ENCODE results near the gene AAMP. TPM values are rescaled to one million over a fixed set of nuclear protein-coding genes. Genes with fewer than 3 reads are reported as not detected.

Gene AAMP
- total RNA-seq, 2 experiments from 2014 or later = 68.7 to 97.0 TPM

- peak overlapping the region; percentile 75 for H3K4me2 ChIP-seq (ENCODE audit: low read length)
- ChIA-PET CTCF (ENCODE audit: unreplicated experiment) (interaction anchor here (0.5 to 2.5 kb wide), 8 partner anchors 13 to 115 kb away, joined by 3 to 9 read pairs (median 4); no protein-coding TSS in a partner anchor), POLR2A (interaction anchor here (0.6 to 3.8 kb wide), 13 partner anchors 11 to 371 kb away, joined by 3 to 35 read pairs (median 4); partner anchors contain the start of genes AAMP, CTDSP1 and PNKD)
- DNase-seq (ENCODE audit: low spot score) = peak; percentile 78
- H3K36me3 ChIP-seq (ENCODE audit: insufficient read depth, low read length) = peaks cover 18% of the 10 kb centered on the region; the same call in 1 of the 2 replicates
- H2AFZ ChIP-seq (ENCODE audit: low read length) = no peak overlapping the region
- H4K20me1 ChIP-seq (ENCODE audit: insufficient read depth, low read length) = no peaks in the 10 kb centered on the region
- no peaks in the 10 kb centered on the region for H3K9me3 ChIP-seq (ENCODE audit: low read length)
- no TSS peak for BruUV-seq (replicated peaks)
- intact Hi-C loops (cut with micrococcal nuclease; ENCODE audit: unreplicated experiment) = loop anchor here (1.0 kb wide), 1 partner anchor 15 kb away; no protein-coding TSS in a partner anchor
- H3K79me2 ChIP-seq (ENCODE audit: insufficient read depth, low read depth, low read length) = peaks cover 58% of the 10 kb centered on the region
- no peaks in the 10 kb centered on the region for H3K9me2 ChIP-seq (ENCODE audit: insufficient read depth, low read length)
- peak overlapping the region; percentile 59 for H3K4me3 ChIP-seq (ENCODE audit: low read depth, low read length, poor library complexity, severe bottlenecking)
- H3K27ac ChIP-seq (ENCODE audit: low read depth, low read length, poor library complexity, severe bottlenecking) = peak overlapping the region; percentile 59
- TF ChIP-seq EZH2phosphoT487 (IDR thresholded peaks at IDR 0.05; ENCODE audit: borderline replicate concordance, low read depth, low read length) = no peak
- TF ChIP-seq, protein P1, sequence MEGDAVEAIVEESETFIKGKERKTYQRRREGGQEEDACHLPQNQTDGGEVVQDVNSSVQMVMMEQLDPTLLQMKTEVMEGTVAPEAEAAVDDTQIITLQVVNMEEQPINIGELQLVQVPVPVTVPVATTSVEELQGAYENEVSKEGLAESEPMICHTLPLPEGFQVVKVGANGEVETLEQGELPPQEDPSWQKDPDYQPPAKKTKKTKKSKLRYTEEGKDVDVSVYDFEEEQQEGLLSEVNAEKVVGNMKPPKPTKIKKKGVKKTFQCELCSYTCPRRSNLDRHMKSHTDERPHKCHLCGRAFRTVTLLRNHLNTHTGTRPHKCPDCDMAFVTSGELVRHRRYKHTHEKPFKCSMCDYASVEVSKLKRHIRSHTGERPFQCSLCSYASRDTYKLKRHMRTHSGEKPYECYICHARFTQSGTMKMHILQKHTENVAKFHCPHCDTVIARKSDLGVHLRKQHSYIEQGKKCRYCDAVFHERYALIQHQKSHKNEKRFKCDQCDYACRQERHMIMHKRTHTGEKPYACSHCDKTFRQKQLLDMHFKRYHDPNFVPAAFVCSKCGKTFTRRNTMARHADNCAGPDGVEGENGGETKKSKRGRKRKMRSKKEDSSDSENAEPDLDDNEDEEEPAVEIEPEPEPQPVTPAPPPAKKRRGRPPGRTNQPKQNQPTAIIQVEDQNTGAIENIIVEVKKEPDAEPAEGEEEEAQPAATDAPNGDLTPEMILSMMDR (conservative IDR thresholded peaks at IDR 0.05; ENCODE audit: low read length) = no peak
- H3K4me1 ChIP-seq (ENCODE audit: insufficient read depth, low read length, poor library complexity, severe bottlenecking) = peaks cover 63% of the 10 kb centered on the region
Measured at GRCh38 chr2:218286570-218287459, 16.9 kb upstream of the AAMP start.

DNA sequence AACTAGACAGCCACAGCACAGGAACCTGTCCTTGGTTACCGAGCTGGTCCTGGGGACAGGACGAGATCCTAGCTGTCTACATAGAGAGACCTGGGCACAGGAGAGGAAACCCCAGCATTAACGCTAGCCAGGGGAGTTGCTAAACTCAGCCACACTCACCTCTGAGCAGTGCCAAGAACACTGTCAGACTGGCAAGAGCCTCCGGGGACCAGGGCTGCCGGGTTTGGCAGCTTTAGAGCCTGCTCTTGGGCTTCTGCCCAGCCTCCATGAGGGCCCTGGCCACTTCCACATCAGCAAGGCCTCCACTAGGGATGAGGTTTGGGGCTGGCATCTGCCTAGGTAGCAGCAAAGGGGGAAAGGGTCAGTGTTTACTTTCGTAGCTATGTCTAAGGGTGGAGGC, 15.7 kb upstream of the AAMP start:
- no peak for DNase-seq (ENCODE audit: low spot score)
- H3K4me1 ChIP-seq (ENCODE audit: insufficient read depth, low read length, poor library complexity, severe bottlenecking) = peaks cover 54% of the 10 kb centered on the region
- no peaks in the 10 kb centered on the region for H3K9me3 ChIP-seq (ENCODE audit: low read length)
- TF ChIP-seq, protein P1 (conservative IDR thresholded peaks at IDR 0.05; ENCODE audit: low read length) = no peak
- TF ChIP-seq EZH2phosphoT487 (IDR thresholded peaks at IDR 0.05; ENCODE audit: borderline replicate concordance, low read depth, low read length) = no peak
- peaks cover 57% of the 10 kb centered on the region for H3K79me2 ChIP-seq (ENCODE audit: insufficient read depth, low read depth, low read length)
- H3K4me2 ChIP-seq (ENCODE audit: low read length) = peak overlapping the region; percentile 75
- no peak overlapping the region for H2AFZ ChIP-seq (ENCODE audit: low read length)
- no peak overlapping the region for H3K4me3 ChIP-seq (ENCODE audit: low read depth, low read length, poor library complexity, severe bottlenecking)
- intact Hi-C loops (cut with micrococcal nuclease; ENCODE audit: unreplicated experiment) = no loop called here
- BruUV-seq (replicated peaks) = no TSS peak
- peak overlapping the region; percentile 59 for H3K27ac ChIP-seq (ENCODE audit: low read depth, low read length, poor library complexity, severe bottlenecking)
- ChIA-PET POLR2A (interaction anchor here (1.0 to 3.8 kb wide), 7 partner anchors 8 to 115 kb away, joined by 3 to 35 read pairs (median 4); partner anchors contain the start of genes AAMP, CTDSP1 and PNKD), CTCF (ENCODE audit: unreplicated experiment) (interaction anchor here (0.6 to 2.5 kb wide), 2 partner anchors 12 to 14 kb away, joined by 3 to 9 read pairs; no protein-coding TSS in a partner anchor)
- H3K9me2 ChIP-seq (ENCODE audit: insufficient read depth, low read length) = no peaks in the 10 kb centered on the region
- H3K36me3 ChIP-seq (ENCODE audit: insufficient read depth, low read length) = peaks cover 24% of the 10 kb centered on the region
- no peaks in the 10 kb centered on the region for H4K20me1 ChIP-seq (ENCODE audit: insufficient read depth, low read length)
